ENCODE data around the gene ROBO3. TPM values are rescaled to one million over a fixed set of nuclear protein-coding genes. Genes with fewer than 3 reads are reported as not detected.
A peak's percentile ranks its signal among the peaks of the same experiment; 100 is the strongest.

The ROBO3 gene
- total RNA-seq, 1 donor from 2014 or later = 13.0 TPM

DNA sequence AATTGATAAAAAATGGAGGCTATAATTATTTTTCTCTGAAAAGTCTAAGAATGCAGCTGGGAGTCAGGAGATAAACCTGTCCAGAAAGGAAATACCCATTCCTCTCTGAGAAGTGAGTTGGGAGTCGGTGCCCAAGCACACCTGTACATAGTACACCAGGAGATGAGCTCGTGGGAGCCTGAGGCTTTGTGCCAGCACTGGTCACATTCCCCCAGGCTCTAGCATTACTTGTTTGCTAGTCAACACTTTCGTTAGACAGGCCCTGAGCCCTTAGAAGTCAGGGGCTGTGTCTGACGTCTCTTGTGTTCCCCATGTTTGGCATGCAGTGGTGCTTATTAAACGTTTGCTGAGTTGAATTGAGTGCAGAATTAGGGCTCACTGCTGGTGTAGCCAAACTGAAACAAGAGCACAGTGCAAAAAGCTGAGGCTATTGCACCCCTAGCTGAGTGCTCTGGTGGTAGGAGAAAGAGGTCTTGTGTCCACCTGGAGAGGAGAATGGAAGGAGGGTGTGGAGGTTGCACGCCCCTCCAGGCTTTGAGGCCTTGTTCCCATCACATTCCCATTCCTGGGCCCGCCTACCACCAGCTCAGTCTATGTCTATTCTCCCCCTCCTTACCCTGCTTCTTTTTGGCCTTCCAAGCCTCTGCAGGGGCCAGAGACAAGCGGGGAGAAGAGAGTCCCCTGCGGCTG is 25.6 kb downstream of the ROBO3 start:
- no peak for DNase-seq (ENCODE audit: low read depth in 2 of 2)

DNA sequence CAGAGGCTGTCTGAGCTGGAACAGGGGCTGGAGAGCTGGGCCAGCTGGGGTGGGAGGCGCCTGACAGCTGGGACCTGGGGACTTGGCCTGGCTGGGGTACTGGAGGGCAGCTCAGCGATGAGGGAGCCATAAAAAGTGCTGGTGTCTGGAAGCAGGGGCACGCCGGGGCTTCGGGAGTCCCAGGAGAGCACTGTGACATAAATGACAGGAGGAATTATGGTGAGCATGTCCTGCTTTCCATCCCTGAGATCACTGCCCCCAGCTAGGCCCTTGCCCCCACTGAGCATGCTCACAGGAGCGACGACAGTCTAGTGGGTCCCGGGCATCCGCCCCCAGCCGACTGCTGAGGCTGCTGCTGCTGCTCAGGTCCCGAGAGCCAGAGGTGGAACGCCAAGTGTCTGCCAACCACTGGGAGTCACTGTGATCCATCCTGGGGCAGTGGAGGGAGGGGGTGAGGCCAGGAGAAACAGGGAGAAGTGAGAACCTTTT is 26.2 kb downstream of the ROBO3 start:
- DNase-seq (ENCODE audit: low read depth in 2 of 2) = no peak

DNA sequence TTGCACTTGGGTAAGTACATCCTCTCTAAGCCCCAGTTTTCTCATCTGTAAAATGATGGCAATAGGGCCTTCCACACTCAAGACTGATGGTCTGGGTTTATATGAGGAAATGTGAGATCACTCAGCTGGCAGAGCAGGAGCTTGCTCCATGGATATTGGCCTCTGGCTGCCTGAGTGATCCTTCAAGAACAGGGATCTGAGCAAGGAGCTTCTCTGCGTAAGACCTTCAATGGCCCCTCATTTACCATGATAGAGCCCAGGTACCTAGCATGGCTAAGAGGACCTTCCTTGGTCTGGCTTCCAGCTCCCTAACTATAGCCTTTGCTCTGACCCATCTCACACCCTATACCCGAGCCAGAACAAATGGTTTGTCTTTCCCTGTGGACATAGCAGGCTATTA is 26.9 kb downstream of the ROBO3 start:
- DNase-seq (ENCODE audit: low read depth in 2 of 2) = no peak

DNA sequence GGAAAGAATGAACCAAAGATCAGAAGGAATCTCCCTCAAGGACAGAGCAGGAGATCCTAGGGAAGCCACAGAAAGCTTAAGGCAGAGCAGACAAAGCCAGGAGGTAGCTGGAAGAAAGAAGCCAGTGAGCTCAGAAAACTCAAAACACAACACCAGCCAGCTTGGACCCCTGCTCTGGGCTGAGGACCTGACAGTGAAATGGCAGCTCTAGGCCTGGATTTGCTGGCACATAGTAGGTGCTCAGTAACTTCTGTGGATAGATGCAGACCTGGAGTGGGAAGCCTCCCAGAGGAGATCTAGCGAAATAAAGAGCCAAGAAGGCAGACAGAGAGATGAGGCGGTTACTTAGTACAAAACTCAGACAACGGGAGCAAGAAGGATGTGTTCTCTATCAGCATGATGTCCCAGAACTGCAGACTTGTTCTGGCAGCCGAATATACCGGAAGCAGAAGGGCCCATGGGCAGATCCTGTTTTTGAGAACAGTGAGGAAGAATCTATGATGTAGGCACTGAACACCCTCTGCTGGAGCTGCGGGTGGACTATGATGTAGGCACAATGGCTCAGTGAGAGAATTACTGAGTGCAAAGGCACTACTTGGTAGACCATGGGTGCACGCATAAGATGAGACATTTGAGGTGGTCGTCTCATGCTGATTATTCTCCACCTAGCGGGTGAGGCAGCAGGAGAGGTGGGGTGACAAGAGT is 27.7 kb downstream of the ROBO3 start:
- DNase-seq (ENCODE audit: low read depth in 2 of 2) = peak in 1 of 2 donors; percentile 69

DNA sequence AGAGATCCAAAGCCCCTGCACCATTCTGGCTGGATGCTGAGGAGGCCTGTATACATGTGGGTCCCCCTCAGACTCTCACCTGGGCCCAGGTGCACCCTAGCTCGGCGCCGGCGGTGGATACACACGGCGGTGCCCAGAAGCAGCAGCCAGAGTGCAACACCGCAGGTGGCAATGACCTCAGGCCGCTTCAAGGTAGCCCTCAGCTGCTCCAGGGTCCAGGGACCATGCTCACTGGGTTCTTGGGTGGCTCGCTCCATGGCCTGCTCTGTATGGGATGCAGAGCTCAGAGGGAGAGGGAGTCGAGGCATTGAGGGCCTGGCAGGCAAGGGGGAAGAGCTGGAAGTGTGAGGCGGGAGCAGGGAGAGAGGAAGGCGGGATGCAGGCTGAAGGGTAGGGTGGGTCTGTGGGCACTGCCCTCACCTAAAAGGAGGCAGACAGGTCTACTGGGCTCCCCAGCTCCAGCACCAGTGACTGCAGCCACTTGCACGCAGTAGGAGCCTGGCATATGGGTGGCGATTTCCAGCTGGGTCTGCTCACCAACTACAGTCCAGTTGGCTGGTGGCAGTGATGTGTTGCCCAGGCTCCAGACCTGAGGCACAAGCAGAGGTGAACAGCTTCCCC is 28.7 kb downstream of the ROBO3 start:
- DNase-seq (ENCODE audit: low read depth in 2 of 2) = no peak

DNA sequence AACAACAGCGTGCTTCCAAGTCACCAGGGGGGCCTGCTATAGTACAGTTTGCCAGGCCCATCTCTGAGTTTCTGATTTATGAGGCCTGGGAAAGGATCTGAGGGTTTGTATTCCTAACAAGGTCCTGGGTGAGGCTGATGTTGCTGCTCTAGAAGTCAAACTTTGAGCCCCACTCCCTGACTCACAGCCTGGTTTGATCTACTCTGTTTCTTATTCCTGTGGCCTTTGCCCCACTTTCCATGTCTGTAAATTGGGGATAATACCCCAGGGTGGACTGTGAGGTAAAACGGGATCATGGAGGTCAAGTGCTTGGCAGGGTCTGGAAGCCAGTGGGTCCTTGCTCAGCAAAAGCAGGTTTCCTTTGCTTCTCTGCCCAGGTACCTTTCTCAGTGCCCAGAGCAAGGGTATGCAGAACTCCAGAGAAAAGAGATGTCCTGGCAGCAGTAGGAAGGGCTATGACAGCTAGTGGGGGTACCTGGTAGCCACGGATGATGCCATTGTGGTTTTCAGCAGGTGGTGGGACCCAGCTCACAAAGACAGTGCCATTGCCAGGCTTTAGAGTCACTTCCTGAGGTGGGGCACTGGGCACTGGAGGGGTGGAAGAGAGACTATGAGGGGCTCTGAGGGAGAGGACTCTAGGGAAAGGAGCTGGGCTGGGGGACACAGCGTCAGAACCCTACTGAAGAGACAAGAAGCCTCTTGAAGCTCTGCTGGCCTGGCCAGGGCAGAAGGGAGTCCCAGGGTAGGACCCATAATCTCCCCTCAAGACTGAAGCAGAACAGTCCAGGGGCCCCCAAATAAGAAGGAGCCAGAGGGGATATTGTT is 29.6 kb downstream of the ROBO3 start:
- no peak for DNase-seq (ENCODE audit: low read depth in 2 of 2)

DNA sequence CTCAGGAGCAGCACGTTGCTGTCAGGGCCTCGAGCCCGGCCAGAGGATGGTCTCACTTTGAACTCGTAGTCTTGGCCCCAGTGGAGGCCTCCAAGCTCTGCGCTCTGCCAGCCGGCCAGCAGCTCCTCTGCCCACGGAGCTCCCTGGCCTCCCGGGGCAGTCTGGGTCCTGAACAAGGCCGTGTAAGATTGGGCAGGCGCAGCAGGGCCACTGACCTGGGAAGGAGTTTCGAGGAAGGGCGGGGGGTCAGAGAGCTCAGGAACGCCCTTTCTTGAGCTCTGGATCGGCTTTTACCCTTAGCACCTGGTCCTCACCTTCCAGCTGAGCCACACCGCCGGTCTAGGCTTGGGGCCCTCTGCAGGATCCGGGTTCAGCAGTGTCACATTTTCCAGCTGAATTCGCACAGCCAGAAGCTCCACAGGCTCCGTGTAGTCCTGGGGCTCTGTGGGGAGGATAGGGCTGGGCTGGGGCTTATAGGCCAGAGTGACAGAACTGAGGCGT is 30.3 kb downstream of the ROBO3 start:
- DNase-seq (ENCODE audit: low read depth in 2 of 2) = no peak

DNA sequence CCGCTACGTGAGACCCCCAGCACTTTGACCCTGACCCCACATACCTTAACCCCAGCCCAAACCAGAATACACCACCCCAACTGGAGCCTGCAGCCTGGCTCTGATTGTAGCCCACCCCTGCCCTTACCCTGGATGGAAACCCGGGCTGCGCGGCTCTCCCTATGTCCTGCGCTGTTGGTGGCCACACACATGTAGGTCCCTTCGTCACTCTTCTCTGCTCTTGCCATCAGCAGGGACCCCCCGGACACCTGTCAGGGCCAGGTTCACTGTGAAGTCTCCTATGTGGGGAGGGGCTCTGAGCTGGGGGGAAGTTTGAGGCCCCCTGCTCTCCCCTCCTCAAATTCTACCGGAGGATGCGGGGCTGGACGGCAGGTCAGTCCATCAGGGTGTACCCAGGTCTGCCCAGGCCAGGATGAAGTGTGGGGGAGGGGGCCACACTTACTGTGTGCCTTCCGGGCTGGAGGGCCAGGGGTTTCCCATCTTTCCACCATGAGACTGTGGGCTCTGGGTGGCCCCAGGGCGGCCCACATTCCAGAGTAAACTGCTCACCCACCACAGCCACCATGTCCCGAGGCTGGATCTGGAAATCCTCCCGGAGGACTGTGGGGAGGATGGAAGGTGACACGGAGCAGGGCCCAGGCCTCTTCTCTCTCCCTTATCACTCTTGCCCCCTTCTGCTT is 31.0 kb downstream of the ROBO3 start:
- peak in 1 of 2 donors; percentile 33 for DNase-seq (ENCODE audit: low read depth in 2 of 2)

DNA sequence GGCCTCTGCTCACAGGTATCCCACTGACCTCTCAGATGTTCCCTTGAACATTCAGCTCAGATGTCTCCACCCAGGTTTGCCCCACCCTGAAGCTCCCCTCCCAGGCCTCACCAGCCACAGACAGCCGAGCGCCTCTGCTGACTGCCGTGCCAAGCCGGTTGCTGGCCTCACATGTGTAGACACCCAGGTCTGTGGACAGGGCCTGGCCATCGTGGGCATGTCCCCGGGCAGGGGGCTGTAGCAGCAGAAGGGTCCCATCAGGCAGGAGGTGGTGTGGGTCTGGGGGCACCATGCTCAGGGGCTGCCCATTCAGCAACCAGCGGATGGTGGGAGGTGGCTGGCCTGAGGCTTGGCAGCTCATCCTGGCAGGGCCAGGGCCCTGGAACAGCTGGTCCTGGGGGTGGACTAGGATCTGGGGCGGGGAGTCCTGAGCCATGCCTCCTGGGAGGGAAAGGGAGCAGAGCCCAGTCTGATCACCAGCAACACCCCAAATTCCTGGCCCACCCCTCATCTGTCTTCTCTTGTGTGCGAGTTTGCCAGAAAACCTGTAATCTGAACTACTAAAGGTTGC is 31.7 kb downstream of the ROBO3 start:
- DNase-seq (ENCODE audit: low read depth in 2 of 2) = no peak

DNA sequence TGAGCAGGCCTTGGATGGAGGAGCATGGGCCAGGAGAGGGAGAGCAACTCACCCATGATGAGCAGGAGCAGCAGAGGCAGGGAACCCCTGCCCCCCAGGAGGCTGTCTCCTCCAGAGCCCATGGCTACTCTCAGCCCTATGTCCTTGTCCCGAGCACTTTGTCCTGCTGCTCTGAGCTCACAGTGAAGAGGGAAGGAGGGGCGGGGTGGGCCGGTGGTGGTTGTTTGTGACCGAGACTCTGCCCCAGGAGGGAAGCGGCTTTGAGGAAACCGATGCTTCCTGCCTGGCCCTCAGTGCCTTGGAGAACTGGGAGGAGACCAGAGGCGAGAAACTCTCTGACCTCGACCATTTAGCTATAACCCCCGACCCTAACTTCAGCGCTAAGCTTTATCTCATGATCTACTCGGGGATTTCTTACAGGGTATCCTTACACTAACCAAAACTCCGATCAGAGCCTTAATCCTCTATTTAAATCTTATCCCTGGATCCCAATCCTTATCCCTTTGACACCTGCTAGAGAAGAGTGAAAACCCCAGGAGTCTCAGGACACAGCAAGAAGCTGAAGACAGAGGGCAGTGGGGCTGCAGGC is 32.5 kb downstream of the ROBO3 start, which contains the start of gene ROBO4:
Gene ROBO4 (minus strand): TSS at position 192 of the 589 bp plus-strand sequence. CDS start 70 bp downstream, at position 122.
- DNase-seq (ENCODE audit: low read depth in 2 of 2) = peak in 1 of 2 donors; percentile 81

DNA sequence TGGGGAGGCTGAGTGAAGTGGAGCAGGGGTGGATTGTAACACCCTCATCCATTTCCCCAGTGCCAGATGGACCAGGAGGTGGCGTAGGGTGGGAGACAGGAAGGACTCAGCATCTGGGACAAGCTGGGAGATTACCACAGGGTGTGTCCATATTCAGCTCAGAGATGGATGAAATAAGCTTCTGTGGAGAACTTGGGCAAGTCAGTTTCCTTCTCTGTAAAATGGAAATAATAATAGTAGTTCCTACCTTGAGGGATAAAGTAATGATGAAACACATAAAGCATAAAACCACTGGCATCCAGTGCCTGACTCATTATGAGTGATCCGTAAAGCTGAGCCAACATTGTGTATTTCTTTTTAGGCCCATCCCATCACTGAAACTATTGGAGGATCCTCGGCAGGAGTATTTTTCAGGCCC is 33.0 kb downstream of the ROBO3 start:
- DNase-seq (ENCODE audit: low read depth in 2 of 2) = peak in 1 of 2 donors; percentile 86

DNA sequence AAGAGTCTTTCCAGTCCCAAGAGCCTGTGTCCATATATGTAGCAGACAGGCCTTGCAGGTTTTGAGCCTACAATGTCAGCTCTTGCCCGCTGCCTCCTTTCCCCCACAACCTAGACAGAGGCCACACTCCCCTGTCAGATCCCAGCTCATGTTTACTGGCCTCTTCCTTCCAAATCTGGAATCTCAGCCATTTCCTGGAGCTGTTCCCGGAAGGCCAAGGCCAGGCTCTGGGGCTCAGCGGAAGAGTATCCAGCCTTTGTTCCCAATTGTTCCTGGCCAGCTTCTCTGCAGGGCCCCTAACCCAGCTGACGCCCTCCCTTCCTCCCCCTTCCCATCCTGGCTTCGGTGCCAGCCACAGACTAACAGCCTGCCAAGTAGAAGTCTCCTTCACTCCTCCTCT is 33.5 kb downstream of the ROBO3 start:
- peak; percentile 83 to 87 for DNase-seq (ENCODE audit: low read depth in 2 of 2)

DNA sequence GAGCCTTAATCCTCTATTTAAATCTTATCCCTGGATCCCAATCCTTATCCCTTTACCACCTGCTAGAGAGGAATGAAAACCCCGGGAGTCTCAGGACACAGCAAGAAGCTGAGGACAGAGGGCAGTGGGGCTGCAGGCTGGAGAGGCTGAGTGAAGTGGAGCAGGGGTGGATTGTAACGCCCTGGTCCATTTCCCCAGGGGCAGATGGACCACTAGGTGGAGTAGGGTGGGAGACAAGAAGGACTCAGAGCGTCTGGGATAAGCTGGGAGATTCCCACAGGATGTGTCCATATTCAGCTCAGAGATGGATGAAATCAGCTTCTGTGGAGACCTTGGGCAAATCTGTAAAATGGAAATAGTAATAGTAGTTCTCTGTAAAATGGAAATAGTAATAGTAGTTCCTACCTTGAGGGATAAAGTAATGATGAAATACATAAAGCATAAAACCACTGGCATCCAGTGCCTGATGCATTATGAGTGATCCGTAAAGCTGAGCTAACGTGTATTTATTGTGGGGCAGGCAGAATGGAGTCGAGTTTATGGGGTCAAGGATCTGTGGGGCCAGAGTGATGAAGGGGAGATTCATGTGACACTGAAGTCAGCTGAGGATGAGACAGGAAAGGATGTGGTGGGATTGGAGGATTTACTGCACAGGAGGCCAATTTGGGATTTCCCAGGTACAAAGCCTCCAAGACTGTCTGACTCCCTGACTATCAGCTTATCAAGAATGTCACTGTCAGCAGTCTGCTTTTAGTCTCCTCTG is 34.3 kb downstream of the ROBO3 start:
- peak in 1 of 2 donors; percentile 60 for DNase-seq (ENCODE audit: low read depth in 2 of 2)

DNA sequence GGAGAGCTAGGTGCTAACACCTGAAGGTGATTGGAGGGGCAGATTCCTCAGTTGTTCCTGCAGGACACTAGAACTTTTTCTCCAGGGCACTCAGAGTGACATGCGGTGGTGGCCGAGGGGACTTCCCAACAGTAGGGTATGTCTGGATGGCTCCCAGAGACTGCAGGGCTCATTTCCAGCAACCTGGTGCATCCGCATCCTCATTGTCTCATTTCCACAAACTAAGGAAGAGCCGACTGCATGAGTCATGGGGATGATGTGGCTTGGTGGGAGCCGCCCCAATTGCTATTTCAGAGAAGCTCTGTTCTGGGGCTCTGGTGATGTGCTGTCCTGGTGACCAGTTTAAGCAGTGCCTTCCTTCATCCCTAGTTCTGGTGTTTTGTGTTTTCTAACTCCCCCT is 35.2 kb downstream of the ROBO3 start:
- DNase-seq (ENCODE audit: low read depth in 2 of 2) = peak; percentile 93 to 94

DNA sequence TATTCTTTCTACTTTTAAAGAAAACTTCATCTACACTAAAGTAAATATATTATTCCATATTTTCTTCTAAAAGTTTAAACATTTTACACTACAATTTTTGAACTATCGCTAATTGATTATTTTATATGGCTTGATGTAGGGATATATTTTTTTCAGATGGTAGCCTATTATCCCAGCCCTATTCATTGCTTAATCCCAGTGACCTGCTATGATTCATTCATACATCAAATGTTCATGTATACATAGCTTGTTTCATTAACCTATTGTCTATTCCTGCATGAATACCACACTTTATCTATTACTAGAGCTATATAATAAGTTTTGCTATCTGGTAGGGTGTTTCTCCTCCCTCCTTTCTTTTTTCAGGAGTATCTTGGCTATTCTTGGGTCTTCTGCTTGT is 37.4 kb downstream of the ROBO3 start:
- no peak for DNase-seq (ENCODE audit: low read depth in 2 of 2)

DNA sequence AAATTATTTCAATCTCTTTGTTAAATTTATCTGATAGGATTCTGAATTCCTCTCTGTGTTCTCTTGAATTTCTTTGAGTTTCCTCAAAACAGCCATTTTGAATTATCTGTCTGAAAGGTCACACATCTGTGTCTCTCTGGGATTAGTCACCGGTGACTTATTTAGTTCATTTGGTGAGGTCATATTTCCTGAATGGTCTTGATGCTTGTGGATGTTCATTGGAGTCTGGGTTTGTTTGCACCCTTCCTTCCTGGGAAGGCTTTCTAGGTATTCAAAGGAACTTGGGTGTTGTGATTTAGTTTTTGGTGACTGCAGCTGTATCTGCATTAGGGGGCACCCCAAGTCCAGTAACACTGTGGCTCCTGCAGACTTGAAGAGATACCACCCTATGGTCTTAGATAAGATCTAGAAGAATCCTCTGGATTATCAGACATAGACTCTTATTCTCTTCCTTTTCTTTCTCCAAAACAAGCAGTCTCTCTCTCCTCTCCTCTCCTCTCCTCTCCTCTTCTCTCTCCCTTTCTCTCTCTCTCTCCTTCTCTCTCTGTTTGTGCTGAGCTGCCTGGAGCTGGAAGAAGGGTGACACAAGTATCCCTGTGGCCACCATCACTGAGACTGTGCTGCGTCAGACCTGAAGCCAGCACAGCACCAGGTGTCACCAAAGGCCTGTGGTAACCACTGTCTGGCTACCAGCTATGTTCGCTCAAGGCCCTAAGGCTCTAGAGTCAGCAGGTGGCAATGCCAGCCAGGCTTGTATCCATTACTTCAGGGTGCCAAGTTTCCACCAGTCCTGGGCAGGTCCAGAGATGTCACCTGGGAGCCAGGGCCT is 50.5 kb downstream of the ROBO3 start:
- DNase-seq (ENCODE audit: low read depth in 2 of 2) = peak in 1 of 2 donors; percentile 76

DNA sequence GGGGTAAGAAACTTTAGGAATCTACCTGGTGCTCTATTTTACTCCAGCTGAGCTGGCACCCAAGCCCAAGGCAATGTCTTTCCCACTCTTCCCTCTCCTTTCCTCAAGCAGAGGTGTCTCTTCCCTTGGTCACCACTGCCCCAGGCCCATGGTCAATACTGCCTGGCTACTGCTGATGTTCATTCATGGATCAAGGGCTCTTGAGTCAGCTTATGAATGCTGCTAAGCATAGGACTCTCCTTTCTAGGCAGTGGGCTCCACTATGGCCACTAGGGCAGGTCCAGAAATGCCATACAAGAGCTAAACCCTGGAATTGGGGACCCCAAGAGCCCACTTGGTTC is 51.1 kb downstream of the ROBO3 start:
- DNase-seq (ENCODE audit: low read depth in 2 of 2) = no peak

DNA sequence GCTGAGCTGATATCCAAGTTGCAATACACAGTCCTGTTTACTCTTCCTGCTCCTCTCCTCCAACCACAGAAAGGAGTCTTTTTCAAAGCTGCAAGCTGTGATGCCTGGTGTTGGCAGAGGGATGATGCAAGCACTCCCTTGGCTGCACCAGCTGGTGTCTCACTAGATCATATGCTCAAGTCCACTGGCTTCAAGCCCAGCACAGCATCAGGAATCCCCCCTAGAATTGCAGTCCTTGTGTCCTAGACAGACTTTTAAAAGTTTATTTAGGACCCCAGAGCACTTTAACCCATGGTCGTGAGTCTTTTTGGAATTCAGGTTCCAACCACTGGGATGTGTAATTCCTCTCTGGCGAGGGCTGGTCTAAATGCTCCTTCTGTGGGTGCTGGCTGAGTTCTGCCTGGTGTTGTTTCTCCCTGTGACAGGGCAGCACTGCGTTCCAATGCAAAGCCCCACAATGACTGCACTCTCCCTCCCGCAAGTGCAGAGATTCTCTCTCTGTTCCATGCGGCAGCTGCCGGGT is 51.9 kb downstream of the ROBO3 start:
- no peak for DNase-seq (ENCODE audit: low read depth in 2 of 2)

Measured in dermis microvascular lymphatic vessel endothelial cell (primary cell).